GM18499 (cell line): ENCODE measurements around the gene GSTA5.
"Not testable (repeated sequence)": the region's sequence is repeated elsewhere in the genome, so short reads cannot be mapped to it uniquely, and the experiment has no call there.

Source experiments
- ATAC-seq: cut with Tn5 transposase; IDR thresholded peaks from one replicate; pipeline ENCODE4 v1.9.1; 2021; ENCODE audit warnings: moderate number of reproducible peaks; ENCODE audit not compliant: insufficient read depth, unreplicated experiment

The GSTA5 gene

GRCh38 chr6:52799272-52799671 is 41.3 kb downstream of the GSTA5 start:
- ATAC-seq = not testable (repeated sequence)

GRCh38 chr6:52794366-52794765 is 46.2 kb downstream of the GSTA5 start:
- not testable (repeated sequence) for ATAC-seq

GRCh38 chr6:52790861-52791260 is 49.8 kb downstream of the GSTA5 start:
- ATAC-seq = no peak

- not testable (repeated sequence) for ATAC-seq
Observed at GRCh38 chr6:52789658-52790057, 51.0 kb downstream of the GSTA5 start.

- no peak for ATAC-seq
Observed at GRCh38 chr6:52788478-52788877, 52.1 kb downstream of the GSTA5 start.

- no peak for ATAC-seq
Observed at GRCh38 chr6:52787917-52788316, 52.7 kb downstream of the GSTA5 start.

- no peak for ATAC-seq
Observed at GRCh38 chr6:52786249-52786956, 54.2 kb downstream of the GSTA5 start.

- not testable (repeated sequence) for ATAC-seq
Observed at GRCh38 chr6:52782696-52783274, 57.8 kb downstream of the GSTA5 start.

GRCh38 chr6:52782209-52782608 is 58.4 kb downstream of the GSTA5 start:
- ATAC-seq = not testable (repeated sequence)
